Measurements from ENCODE around the gene LIPK.
"Not testable (repeated sequence)": the region's sequence is repeated elsewhere in the genome, so short reads cannot be mapped to it uniquely, and the experiment has no call there.

Gene LIPK

DNA sequence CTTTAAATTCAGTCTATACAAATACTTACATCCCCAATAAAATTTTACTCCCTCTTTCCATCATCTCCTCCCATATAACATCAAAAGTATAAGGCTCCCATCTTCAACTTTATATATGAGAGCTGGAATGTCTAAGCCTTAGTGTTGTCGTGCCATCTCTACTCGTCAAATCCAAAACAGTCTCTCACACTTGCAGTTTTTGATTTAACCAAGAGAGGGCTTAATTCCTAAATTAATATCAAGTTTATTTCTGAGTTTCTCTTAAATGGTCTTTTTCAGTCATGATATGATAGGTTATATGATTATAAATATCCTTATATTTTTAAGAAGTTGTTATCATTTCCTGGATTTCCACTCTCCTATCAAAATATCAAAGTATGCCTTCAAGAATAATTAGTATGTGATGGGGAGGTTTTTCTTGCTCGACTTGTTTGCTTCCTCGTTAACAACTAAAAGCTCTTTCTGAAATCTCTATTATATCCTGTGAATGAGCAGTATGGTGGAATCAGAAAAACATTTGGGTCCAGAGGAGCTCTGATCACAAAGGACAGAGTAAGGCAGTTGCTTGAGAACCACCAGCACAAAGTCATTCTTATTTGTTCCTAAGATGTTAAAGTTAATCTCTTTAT lies 12.5 kb upstream of the LIPK start:
- Histone ChIP-seq H4K91ac (ENCODE audit: low read depth, low read length, poor library complexity) (no peak overlapping the region), H2BK5ac (ENCODE audit: low read length) (no peak overlapping the region), H2AFZ (ENCODE audit: low read length) (no peak overlapping the region), H3K14ac (ENCODE audit: low read length) (no peak overlapping the region), H3K23ac (ENCODE audit: low read depth, low read length, poor library complexity) (no peak overlapping the region), H3K18ac (ENCODE audit: low read length) (no peak overlapping the region), H2BK15ac (ENCODE audit: low read length) (no peak overlapping the region), H3K4me2 (ENCODE audit: insufficient read depth, low read length, poor library complexity, severe bottlenecking) (no peak overlapping the region), H2BK12ac (ENCODE audit: low read length) (no peak overlapping the region), H3K9me3 (replicated peaks in 1 of 2; ENCODE audit: control insufficient read depth in 2 of 2, insufficient read depth in 1 of 2, low read depth in 1 of 2, low read length in 2 of 2) (no peaks in the 10 kb centered on the region), H3K27me3 (ENCODE audit: control insufficient read depth in 3 of 3, insufficient read depth in 3 of 3, low read depth in 1 of 3, low read length in 3 of 3) (no peaks in the 10 kb centered on the region), H3K36me3 (replicated peaks in 1 of 2; ENCODE audit: control insufficient read depth in 2 of 2, insufficient read depth in 2 of 2, low read length in 2 of 2) (no peaks in the 10 kb centered on the region), H3K4me3 (ENCODE audit: low read length in 2 of 2) (no peak overlapping the region), H2AK5ac (ENCODE audit: low read depth, low read length) (no peak overlapping the region), H4K8ac (ENCODE audit: low read depth, low read length) (no peak overlapping the region), H3K4me1 (ENCODE audit: control insufficient read depth in 2 of 2, insufficient read depth in 1 of 2, low read depth in 1 of 2, low read length in 2 of 2) (no peaks in the 10 kb centered on the region), H3K79me1 (ENCODE audit: low read depth, low read length) (no peaks in the 10 kb centered on the region), H3K27ac (replicated peaks; ENCODE audit: low read length) (no peak overlapping the region), H2BK120ac (ENCODE audit: low read depth, low read length) (no peak overlapping the region), H3K4ac (ENCODE audit: low read length) (no peak overlapping the region), H3K9ac (ENCODE audit: low read depth, low read length, poor library complexity) (no peak overlapping the region)
- no peak for DNase-seq (ENCODE audit: low spot score)
- no CpG with 5 or more reads among the region's 4 CpGs for WGBS, 2 donors (ENCODE audit: extremely low coverage in 2 of 2, insufficient read length in 2 of 2, insufficient replicate concordance in 1 of 2)

- Histone ChIP-seq H2AK5ac (ENCODE audit: low read depth, low read length) (no peak overlapping the region), H4K91ac (ENCODE audit: low read depth, low read length, poor library complexity) (no peak overlapping the region), H3K4me2 (ENCODE audit: insufficient read depth, low read length, poor library complexity, severe bottlenecking) (no peak overlapping the region), H3K9me3 (replicated peaks in 1 of 2; ENCODE audit: control insufficient read depth in 2 of 2, insufficient read depth in 1 of 2, low read depth in 1 of 2, low read length in 2 of 2) (no peaks in the 10 kb centered on the region), H2BK5ac (ENCODE audit: low read length) (no peak overlapping the region), H3K23ac (ENCODE audit: low read depth, low read length, poor library complexity) (no peak overlapping the region), H3K27me3 (ENCODE audit: control insufficient read depth in 3 of 3, insufficient read depth in 3 of 3, low read depth in 1 of 3, low read length in 3 of 3) (no peaks in the 10 kb centered on the region), H3K9ac (ENCODE audit: low read depth, low read length, poor library complexity) (no peak overlapping the region), H3K4me3 (ENCODE audit: low read length in 2 of 2) (no peak overlapping the region), H4K8ac (ENCODE audit: low read depth, low read length) (no peak overlapping the region), H3K36me3 (replicated peaks in 1 of 2; ENCODE audit: control insufficient read depth in 2 of 2, insufficient read depth in 2 of 2, low read length in 2 of 2) (no peaks in the 10 kb centered on the region), H3K4ac (ENCODE audit: low read length) (no peak overlapping the region), H2BK15ac (ENCODE audit: low read length) (no peak overlapping the region), H3K4me1 (ENCODE audit: control insufficient read depth in 2 of 2, insufficient read depth in 1 of 2, low read depth in 1 of 2, low read length in 2 of 2) (no peaks in the 10 kb centered on the region), H3K14ac (ENCODE audit: low read length) (no peak overlapping the region), H2BK120ac (ENCODE audit: low read depth, low read length) (no peak overlapping the region), H3K27ac (replicated peaks; ENCODE audit: low read length) (no peak overlapping the region), H3K18ac (ENCODE audit: low read length) (no peak overlapping the region), H3K79me1 (ENCODE audit: low read depth, low read length) (no peaks in the 10 kb centered on the region), H2AFZ (ENCODE audit: low read length) (no peak overlapping the region), H2BK12ac (ENCODE audit: low read length) (no peak overlapping the region)
- WGBS, 2 donors (ENCODE audit: extremely low coverage in 2 of 2, insufficient read length in 2 of 2, insufficient replicate concordance in 1 of 2), result no CpG with 5 or more reads among the region's 4 CpGs
- no peak for DNase-seq (ENCODE audit: low spot score)
Measured at GRCh38 chr10:88702848-88703597, 3.0 kb upstream of the LIPK start.

DNA sequence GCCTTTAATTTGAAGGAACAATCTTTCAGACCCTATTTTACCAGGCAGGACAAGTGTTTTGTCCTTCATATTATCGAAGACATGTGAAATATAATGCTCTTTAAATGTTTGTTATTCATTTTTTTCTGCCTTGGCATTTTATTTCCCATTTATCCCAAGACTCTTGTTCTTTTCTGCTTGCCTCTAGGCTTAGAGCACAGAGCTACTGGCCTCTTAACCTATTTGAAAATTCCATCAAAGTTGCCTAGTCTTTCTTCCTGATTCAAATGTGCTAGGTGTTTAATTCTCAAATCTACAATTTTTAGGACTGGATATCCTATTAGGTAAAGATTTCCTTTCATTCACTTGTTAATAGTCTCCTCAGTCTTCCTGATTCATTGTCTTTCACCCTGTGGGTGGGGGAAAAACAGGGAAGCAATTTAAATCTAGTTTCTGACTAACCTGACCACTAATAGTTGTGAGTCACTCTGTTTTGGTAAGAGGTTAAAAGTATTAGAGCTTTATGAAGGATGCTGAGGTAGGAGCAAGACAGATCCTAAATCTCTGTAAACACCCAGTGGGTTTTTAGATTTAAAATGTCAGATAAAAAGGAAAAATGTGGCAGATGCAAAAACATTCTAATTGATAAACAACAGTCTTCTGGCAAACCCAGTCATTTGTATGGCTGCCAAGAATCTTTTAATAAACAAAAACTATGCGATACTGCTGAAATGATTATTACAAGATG lies 1.5 kb downstream of the LIPK start:
- Histone ChIP-seq H2BK5ac (ENCODE audit: low read length) (no peak overlapping the region), H3K36me3 (replicated peaks in 1 of 2; ENCODE audit: control insufficient read depth in 2 of 2, insufficient read depth in 2 of 2, low read length in 2 of 2) (no peaks in the 10 kb centered on the region), H3K27me3 (ENCODE audit: control insufficient read depth in 3 of 3, insufficient read depth in 3 of 3, low read depth in 1 of 3, low read length in 3 of 3) (no peaks in the 10 kb centered on the region), H4K8ac (ENCODE audit: low read depth, low read length) (no peak overlapping the region), H3K4ac (ENCODE audit: low read length) (no peak overlapping the region), H3K4me3 (ENCODE audit: low read length in 2 of 2) (no peak overlapping the region), H3K14ac (ENCODE audit: low read length) (no peak overlapping the region), H2BK120ac (ENCODE audit: low read depth, low read length) (no peak overlapping the region), H3K9me3 (replicated peaks in 1 of 2; ENCODE audit: control insufficient read depth in 2 of 2, insufficient read depth in 1 of 2, low read depth in 1 of 2, low read length in 2 of 2) (no peaks in the 10 kb centered on the region), H3K4me1 (ENCODE audit: control insufficient read depth in 2 of 2, insufficient read depth in 1 of 2, low read depth in 1 of 2, low read length in 2 of 2) (no peaks in the 10 kb centered on the region), H3K4me2 (ENCODE audit: insufficient read depth, low read length, poor library complexity, severe bottlenecking) (no peak overlapping the region), H3K79me1 (ENCODE audit: low read depth, low read length) (no peaks in the 10 kb centered on the region), H2AFZ (ENCODE audit: low read length) (no peak overlapping the region), H2BK15ac (ENCODE audit: low read length) (no peak overlapping the region), H3K27ac (replicated peaks; ENCODE audit: low read length) (no peak overlapping the region), H3K9ac (ENCODE audit: low read depth, low read length, poor library complexity) (no peak overlapping the region), H2AK5ac (ENCODE audit: low read depth, low read length) (no peak overlapping the region), H3K23ac (ENCODE audit: low read depth, low read length, poor library complexity) (no peak overlapping the region), H3K18ac (ENCODE audit: low read length) (no peak overlapping the region), H4K91ac (ENCODE audit: low read depth, low read length, poor library complexity) (no peak overlapping the region), H2BK12ac (ENCODE audit: low read length) (no peak overlapping the region)
- DNase-seq (ENCODE audit: low spot score), result no peak
- no CpG with 5 or more reads among the region's 2 CpGs for WGBS, 2 donors (ENCODE audit: extremely low coverage in 2 of 2, insufficient read length in 2 of 2, insufficient replicate concordance in 1 of 2)

DNA sequence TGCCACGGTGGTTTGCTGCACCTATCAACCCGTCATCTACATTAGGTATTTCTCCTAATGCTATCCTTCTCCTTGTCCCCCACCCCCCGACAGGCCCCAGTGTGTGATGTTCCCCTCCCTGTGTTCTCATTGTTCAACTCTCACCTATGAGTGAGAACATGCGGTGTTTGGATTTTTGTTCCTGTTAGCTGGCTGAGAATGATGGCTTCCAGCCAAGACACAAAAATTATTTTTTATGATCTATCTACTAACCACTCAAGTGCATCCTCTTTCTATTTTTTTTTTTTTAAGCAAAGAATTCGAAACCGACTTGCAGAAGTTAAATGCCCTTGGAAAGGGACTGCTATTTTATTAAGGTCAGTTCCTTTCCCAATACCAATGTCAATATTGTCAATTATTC lies 3.3 kb downstream of the LIPK start:
- DNase-seq (ENCODE audit: low spot score); H3K79me1 ChIP-seq (ENCODE audit: low read depth, low read length); H3K27ac ChIP-seq (replicated peaks; ENCODE audit: low read length); H2BK120ac ChIP-seq (ENCODE audit: low read depth, low read length); H3K36me3 ChIP-seq (replicated peaks in 1 of 2; ENCODE audit: control insufficient read depth in 2 of 2, insufficient read depth in 2 of 2, low read length in 2 of 2); H3K4me2 ChIP-seq (ENCODE audit: insufficient read depth, low read length, poor library complexity, severe bottlenecking); H2BK12ac ChIP-seq (ENCODE audit: low read length); H3K23ac ChIP-seq (ENCODE audit: low read depth, low read length, poor library complexity); H3K9ac ChIP-seq (ENCODE audit: low read depth, low read length, poor library complexity); H2AFZ ChIP-seq (ENCODE audit: low read length); H2AK5ac ChIP-seq (ENCODE audit: low read depth, low read length); H2BK5ac ChIP-seq (ENCODE audit: low read length); H4K8ac ChIP-seq (ENCODE audit: low read depth, low read length); H3K4me3 ChIP-seq (ENCODE audit: low read length in 2 of 2); H3K4me1 ChIP-seq (ENCODE audit: control insufficient read depth in 2 of 2, insufficient read depth in 1 of 2, low read depth in 1 of 2, low read length in 2 of 2); H4K91ac ChIP-seq (ENCODE audit: low read depth, low read length, poor library complexity); H3K4ac ChIP-seq (ENCODE audit: low read length); H3K9me3 ChIP-seq (replicated peaks in 1 of 2; ENCODE audit: control insufficient read depth in 2 of 2, insufficient read depth in 1 of 2, low read depth in 1 of 2, low read length in 2 of 2); H3K27me3 ChIP-seq (ENCODE audit: control insufficient read depth in 3 of 3, insufficient read depth in 3 of 3, low read depth in 1 of 3, low read length in 3 of 3); H3K18ac ChIP-seq (ENCODE audit: low read length); H3K14ac ChIP-seq (ENCODE audit: low read length); H2BK15ac ChIP-seq (ENCODE audit: low read length): not testable (repeated sequence)
- no CpG with 5 or more reads among the region's 6 CpGs for WGBS, 2 donors (ENCODE audit: extremely low coverage in 2 of 2, insufficient read length in 2 of 2, insufficient replicate concordance in 1 of 2)
